ENCODE measurements around the gene LUC7L2.
A peak's percentile ranks its signal among the peaks of the same experiment; 100 is the strongest.
"Not testable (repeated sequence)": the region's sequence is repeated elsewhere in the genome, so short reads cannot be mapped to it uniquely, and the experiment has no call there.

Gene LUC7L2

GRCh38 chr7:139393621-139394211 is 34.0 kb downstream of the LUC7L2 start:
- H3K27ac ChIP-seq, result no peak overlapping the region
- no peak for DNase-seq (ENCODE audit: low read depth, low spot score)

GRCh38 chr7:139394540-139394939 is 34.8 kb downstream of the LUC7L2 start:
- no peak for DNase-seq (ENCODE audit: low read depth, low spot score)
- H3K27ac ChIP-seq, result no peak overlapping the region

DNA sequence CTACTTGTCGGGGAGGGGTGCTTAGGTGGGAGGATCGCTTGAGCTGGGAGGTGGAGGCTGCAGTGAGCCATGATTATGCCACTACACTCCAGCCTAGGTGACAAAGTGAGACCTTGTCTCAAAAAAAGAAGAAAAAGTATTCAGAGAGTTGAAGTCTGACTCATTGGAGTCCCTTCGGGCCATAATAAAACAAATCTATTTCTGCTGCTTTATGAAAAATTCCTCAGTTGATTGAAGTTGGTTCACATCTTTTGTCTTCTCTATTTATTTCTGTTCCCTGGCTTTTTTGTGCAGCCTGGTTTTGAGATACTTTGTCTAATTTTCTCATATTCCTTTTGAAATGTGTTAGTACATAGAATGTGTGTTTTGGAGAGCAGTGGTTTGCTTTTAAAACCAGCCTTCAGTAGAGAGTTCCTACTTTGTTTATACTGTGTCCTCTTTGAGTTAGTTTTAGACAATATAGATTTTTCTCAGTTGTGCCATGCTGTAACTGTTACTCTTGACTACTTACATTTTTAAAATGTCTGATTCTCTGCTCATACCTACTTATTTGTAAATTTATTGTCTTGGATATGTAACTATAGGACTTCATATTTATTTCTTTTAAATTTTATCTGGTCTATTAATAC is 36.7 kb downstream of the LUC7L2 start:
- H3K27ac ChIP-seq, result no peak overlapping the region
- DNase-seq (ENCODE audit: low read depth, low spot score), result no peak

DNA sequence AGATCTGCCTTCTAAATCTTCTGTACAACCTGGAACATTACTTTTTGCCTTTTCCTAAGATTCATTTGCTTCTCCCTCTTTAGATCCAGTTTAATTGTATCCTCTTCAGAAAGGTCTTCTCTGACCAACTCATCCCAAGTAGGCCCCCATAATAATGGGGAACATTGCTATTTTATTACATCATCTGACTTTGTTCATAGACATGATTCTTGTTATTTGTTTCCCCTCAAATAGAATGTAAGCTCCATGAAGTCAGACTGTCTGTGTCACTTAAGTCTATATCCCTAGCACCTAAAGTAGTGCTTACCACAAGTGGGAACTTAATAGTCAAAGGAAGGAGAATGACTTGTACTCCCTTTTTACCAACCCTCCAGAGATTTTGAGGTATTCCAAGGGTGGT is 37.5 kb downstream of the LUC7L2 start:
- DNase-seq (ENCODE audit: low read depth, low spot score), result no peak

GRCh38 chr7:139403601-139404000 is 43.9 kb downstream of the LUC7L2 start:
- peak overlapping the region; percentile 34 for H3K27ac ChIP-seq
- DNase-seq (ENCODE audit: low read depth, low spot score), result peak; percentile 45

More for the DNA sequence above, 37.5 kb downstream of the LUC7L2 start:
- no peak overlapping the region for H3K27ac ChIP-seq

- H3K27ac ChIP-seq, result no peak overlapping the region
- no peak for DNase-seq (ENCODE audit: low read depth, low spot score)
These were observed 47.9 kb downstream of the LUC7L2 start for GRCh38 chr7:139407555-139407954.

DNA sequence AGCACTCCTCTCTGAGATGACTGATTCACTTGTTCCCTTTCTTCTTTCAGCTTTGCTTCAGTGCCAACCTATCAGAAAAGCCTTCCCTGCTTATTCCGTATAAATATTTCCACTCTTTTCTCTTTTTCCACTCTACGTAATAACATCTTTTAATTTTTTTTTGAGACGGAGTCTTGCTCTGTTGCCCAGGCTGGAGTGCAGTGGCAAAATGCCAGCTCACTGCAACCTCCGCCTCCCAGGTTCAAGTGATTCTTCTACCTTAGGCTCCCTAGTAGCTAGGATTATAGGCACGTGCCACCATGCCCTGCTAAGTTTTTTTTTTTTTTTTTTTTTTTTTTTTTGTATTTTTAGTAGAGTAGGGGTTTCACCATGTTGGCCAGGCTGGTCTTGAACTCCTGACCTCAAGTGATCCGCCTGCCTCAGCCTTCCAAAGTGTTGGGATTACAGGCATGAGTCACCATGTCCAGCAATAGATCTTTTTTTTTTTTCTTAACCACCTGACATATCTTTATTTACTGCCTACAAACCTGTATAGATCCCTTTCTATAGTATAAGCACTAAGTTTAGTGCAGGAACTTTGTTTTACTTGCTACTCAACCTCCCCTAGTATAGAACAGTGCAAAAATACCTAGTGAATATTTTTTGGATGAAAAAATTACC is 55.2 kb downstream of the LUC7L2 start:
- H3K27ac ChIP-seq; DNase-seq (ENCODE audit: low read depth, low spot score): not testable (repeated sequence)

GRCh38 chr7:139416405-139416804 is 56.7 kb downstream of the LUC7L2 start:
- no peak for DNase-seq (ENCODE audit: low read depth, low spot score)
- H3K27ac ChIP-seq, result no peak overlapping the region

- no peak overlapping the region for H3K27ac ChIP-seq
- DNase-seq (ENCODE audit: low read depth, low spot score), result no peak
These were observed 57.8 kb downstream of the LUC7L2 start for GRCh38 chr7:139417478-139417877.

- no peak for DNase-seq (ENCODE audit: low read depth, low spot score)
- H3K27ac ChIP-seq, result no peak overlapping the region
These were observed 61.4 kb downstream of the LUC7L2 start for GRCh38 chr7:139421123-139421522.

DNA sequence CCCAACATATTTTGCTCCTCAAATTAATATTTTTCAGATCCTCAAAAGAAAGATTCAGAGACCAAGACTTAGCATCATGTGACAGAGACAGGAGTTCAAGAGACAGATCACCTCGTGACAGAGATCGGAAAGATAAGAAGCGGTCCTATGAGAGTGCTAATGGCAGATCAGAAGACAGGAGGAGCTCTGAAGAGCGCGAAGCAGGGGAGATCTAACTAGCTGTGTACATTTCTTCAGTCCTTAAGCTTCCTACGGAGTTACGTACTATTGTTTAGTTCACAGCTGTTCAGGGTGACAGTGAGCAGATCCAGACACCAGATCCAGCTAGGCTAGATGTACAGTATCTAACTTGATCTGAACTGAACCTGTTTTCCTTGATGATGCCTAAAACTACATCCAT is 62.4 kb downstream of the LUC7L2 start:
- H3K27ac ChIP-seq, result no peak overlapping the region
- DNase-seq (ENCODE audit: low read depth, low spot score), result no peak

GRCh38 chr7:139423091-139423490 is 63.4 kb downstream of the LUC7L2 start:
- no peak for DNase-seq (ENCODE audit: low read depth, low spot score)

GRCh38 chr7:139424004-139424403 is 64.3 kb downstream of the LUC7L2 start:
- DNase-seq (ENCODE audit: low read depth, low spot score), result no peak
- H3K27ac ChIP-seq, result no peak overlapping the region

More at GRCh38 chr7:139423091-139423490, 63.4 kb downstream of the LUC7L2 start:
- no peak overlapping the region for H3K27ac ChIP-seq

DNA sequence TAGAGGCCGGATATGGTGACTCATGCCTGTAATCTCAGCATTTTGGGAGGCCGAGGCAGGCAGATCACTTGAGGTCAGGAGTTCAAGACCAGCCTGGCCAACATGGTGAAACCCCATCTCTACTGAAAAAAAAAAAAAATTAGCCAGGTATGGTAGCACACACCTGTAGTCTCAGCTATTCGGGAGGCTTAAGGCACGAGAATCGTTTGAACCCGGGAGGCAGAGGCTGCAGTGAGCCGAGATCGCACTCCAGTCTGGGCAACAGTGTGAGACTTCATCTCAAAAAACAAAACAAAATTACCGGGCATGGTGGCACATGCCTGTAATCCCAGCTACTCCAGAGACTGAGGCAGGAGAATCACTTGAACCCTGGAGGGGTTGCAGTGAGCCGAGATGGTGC is 66.0 kb downstream of the LUC7L2 start:
- H3K27ac ChIP-seq, result peak overlapping the region; percentile 28
- not testable (repeated sequence) for DNase-seq (ENCODE audit: low read depth, low spot score)

DNA sequence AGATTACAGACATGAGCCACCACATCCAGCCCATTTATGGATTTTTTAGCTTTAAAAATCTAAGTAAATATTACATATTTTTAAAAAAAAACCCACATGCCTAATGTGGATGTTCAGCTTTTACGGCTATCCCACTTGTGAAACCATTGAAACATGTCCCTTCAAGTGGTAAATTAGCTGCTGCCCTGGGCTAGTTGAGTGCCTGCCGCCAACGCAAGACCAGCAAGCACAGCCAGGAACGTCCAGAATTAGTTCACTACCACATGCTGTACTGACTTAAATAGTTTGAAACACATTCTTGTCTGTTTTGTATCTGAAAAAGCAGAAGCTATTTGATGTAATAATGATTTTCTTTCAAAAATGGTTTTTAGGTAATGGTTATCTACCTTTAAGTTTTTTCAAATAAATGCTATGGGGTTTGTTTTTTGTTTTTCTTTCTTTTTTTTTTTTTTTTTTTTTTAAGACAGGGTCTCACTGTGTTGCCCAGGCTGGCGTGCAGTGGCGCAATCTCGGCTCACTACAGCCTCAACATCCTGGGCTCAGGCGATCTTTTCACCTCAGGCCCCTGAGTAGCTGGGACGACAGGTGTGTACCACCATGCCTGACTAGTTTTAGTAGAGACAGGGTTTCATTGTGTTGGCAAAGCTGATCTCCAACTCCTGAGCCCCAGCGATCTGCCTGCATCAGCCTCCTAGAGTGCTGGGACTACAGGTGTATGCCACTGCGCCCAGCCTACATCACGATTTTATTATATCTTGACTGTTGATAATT is 66.7 kb downstream of the LUC7L2 start:
- peak overlapping the region; percentile 28 for H3K27ac ChIP-seq
- no peak for DNase-seq (ENCODE audit: low read depth, low spot score)

- no peak for DNase-seq (ENCODE audit: low read depth, low spot score)
- H3K27ac ChIP-seq, result no peak overlapping the region
These were observed 67.3 kb downstream of the LUC7L2 start for GRCh38 chr7:139427029-139427420.

DNA sequence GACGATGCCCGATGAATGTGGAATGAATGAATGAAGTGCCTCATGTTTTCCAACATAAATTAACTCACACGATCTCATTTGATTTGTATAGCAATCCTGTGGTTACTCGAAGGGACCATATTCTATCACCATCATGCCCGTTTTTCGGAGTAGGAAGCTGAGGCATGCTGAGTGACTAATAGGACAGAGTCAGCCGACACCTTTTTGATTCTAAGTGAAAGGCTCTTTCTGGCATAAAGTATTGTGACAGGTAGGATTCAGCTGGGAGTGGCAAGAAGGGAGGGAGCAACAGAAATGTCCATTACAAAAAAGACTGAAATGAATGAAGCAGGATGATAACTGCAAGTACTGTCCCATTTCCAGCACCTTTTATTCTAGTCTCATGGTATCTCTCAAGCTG is 68.1 kb downstream of the LUC7L2 start:
- DNase-seq (ENCODE audit: low read depth, low spot score), result no peak
- no peak overlapping the region for H3K27ac ChIP-seq

- H3K27ac ChIP-seq, result peak overlapping the region; percentile 80
- DNase-seq (ENCODE audit: low read depth, low spot score), result not testable (repeated sequence)
These were observed 70.0 kb downstream of the LUC7L2 start for GRCh38 chr7:139429735-139430134.

DNA sequence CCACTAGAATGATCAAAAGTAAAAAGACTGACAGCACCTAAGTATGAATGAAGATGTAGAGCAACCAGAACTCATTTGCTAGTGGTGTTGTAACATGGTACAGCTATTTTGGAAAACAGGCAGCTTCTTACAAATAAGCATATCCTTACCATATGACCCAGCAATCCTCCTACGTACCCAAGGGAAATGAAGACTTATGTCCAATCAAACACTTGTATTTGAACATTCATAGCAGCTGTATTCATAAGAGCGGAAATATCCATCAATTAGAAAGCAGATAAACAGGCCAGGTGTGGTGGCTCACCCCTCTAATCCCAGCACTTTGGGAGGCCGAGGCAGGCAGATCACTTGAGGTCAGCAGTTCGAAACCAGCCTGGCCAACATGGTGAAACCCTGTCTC is 70.7 kb downstream of the LUC7L2 start:
- H3K27ac ChIP-seq, result peak overlapping the region; percentile 80
- DNase-seq (ENCODE audit: low read depth, low spot score), result no peak

DNA sequence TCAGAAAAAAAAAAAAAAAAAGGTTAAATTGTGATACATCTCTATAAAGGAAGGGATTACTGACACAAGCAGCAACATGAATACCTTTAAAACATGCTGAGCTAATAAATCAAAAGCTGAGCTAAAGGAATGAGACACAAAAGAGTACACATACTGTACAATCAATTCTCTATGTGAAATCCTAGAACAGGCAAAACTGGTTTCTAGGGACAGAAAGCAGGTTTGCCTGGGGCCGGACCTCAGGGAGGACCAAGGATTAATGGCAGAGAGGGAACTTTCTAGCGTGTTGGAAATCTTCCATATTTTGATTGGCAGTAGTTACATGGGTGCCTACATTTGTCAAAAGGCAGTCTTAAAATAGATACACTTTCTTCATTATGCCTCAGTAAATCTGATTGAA is 71.3 kb downstream of the LUC7L2 start:
- DNase-seq (ENCODE audit: low read depth, low spot score), result peak; percentile 80
- H3K27ac ChIP-seq, result peak overlapping the region; percentile 80

DNA sequence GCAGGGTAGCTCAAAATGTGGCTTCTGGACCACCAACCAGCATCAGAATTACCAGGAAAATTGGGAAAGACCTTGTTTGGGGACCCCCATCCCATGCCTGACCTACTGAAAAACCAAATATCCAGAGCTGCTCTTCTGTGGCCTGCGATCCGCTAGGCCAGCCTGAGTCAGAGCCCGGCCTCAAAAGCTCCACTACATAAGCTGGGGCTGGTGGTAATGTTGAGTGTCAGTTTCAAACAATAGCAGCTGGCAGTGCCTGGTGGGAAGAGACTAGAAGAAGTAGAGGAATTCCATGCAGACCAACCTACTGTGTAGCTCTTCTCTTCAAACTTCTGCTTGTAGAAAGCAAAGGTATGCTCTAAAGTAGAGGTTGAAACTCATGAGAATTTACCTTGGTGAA is 71.8 kb downstream of the LUC7L2 start:
- H3K27ac ChIP-seq, result peak overlapping the region; percentile 80
- no peak for DNase-seq (ENCODE audit: low read depth, low spot score)
